AG10803 (cell line): ENCODE results near the gene FYB1.
A peak's percentile ranks its signal among the peaks of the same experiment; 100 is the strongest.

Source experiments
- DNase-seq: peaks from one replicate; pipeline ENCODE4 v3.0.0; 2010; ENCODE audit warnings: low read depth
- H3K4me3 ChIP-seq: 2 replicates; pipeline ENCODE4 v1.5.1; 2011; ENCODE audit warnings: mild to moderate bottlenecking, low read length, control low read depth
- TF ChIP-seq, protein P1 (sequence below): conservative IDR thresholded peaks from 2 replicates; pipeline ENCODE4 v1.5.1; 2011; ENCODE audit warnings: mild to moderate bottlenecking, low read length, control low read depth, inconsistent platforms

The FYB1 gene

DNA sequence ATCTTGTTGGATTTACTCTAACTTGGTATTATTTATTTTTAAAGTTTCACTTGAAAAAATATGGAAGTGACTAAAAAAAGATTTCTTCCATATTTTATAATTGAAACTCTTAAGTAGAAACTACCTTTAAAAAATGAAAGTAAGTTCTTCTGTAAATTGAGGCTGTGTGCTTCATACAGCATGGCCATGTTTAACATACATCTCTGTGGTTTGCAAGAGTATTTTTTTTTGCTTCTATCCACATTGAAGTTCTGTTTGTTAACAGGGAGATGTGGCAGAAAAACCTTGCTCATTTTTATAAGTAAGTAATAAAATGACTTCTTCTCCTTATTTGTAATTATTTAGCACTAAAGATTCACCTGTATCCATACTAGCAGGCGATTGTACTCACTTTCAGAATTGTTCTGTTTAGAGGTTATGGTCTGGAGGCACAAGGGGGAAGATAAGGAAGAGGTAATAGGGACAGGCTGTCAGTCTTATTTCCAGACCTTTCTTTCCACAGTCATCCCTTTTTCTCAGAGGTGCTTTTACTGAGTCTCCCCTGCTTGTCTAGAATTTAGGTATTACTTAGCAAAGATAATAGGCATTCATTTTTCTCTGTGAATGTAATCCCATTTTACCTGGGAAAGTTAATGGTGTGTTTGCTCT is 16.0 kb downstream of the FYB1 start:
- TF ChIP-seq, protein P1, sequence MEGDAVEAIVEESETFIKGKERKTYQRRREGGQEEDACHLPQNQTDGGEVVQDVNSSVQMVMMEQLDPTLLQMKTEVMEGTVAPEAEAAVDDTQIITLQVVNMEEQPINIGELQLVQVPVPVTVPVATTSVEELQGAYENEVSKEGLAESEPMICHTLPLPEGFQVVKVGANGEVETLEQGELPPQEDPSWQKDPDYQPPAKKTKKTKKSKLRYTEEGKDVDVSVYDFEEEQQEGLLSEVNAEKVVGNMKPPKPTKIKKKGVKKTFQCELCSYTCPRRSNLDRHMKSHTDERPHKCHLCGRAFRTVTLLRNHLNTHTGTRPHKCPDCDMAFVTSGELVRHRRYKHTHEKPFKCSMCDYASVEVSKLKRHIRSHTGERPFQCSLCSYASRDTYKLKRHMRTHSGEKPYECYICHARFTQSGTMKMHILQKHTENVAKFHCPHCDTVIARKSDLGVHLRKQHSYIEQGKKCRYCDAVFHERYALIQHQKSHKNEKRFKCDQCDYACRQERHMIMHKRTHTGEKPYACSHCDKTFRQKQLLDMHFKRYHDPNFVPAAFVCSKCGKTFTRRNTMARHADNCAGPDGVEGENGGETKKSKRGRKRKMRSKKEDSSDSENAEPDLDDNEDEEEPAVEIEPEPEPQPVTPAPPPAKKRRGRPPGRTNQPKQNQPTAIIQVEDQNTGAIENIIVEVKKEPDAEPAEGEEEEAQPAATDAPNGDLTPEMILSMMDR, result no peak
- H3K4me3 ChIP-seq, result no peak overlapping the region
- DNase-seq, result no peak

GRCh38 chr5:39202597-39203274 is 16.6 kb downstream of the FYB1 start:
- H3K4me3 ChIP-seq, result no peak overlapping the region
- TF ChIP-seq, protein P1, result no peak
- DNase-seq, result no peak

DNA sequence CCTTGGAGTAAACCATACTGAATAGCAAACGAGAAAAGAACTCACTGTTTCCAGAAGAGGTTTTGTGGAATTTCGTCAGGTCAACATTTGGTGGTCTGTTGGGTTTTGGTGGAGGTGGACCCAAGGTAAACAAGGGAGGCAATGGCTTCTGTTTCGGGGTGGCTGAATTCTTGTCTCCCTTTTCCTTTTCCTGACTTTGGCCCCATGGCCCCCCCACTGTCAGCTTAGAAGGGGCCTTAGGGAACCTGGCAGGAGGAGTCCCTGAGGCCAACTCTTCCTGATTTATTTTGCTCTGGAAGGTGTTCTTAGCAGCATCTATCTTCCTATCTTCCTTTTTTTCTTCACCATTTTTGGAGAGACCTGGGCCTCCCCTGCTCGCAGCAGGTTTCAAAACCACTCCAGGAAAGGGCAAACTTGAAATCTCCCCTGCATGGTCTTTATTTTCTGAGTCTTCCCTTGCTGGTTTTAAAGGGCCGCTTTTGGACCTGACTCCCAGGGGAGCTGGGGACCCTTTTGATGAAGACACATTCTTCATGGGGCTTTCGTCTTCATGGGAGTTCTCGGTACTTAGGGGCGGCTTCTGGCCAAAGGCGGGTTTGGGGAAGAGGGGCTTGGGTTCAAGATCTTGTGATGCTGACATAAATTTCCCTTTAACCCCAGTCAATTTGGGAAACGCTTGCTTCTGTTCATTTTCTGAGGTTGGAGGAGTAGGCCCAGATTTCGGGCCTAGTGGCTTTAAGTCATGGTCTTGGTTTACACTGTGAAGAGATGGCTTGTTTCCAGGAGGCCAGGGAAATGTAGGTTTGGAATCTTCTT is 17.4 kb downstream of the FYB1 start:
- DNase-seq, result no peak
- H3K4me3 ChIP-seq, result no peak overlapping the region
- TF ChIP-seq, protein P1, result no peak

DNA sequence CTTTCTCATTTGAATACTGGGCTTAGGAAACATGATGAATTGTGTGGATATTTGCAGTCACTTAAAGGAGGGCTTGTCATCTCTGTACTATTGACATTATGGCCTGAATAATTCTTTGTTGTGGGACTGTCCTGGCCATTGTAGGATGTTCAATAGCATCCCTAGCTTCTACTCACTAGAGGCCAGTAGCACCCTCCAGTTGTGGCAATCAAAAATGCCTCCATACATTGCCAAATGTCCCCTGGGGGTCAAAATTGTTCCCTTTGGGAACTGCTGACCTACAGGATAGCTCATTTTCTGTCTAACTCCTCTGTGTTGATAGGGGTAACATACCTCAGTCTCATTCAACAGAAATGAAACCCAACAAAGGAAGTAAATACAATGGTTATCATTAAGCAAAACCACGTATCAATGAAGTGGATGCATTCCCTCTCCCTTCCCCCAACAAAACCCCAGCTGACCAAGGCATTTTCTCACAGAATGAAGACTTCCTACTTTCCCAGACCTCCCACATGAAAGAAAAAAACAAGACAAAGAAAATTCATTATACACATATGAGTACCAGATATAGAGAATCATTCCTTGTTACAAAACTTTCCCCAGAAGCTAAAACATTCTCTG is 18.1 kb downstream of the FYB1 start:
- TF ChIP-seq, protein P1, result peak; percentile 11; the same call in 1 of the 2 replicates
- H3K4me3 ChIP-seq, result no peak overlapping the region
- no peak for DNase-seq

DNA sequence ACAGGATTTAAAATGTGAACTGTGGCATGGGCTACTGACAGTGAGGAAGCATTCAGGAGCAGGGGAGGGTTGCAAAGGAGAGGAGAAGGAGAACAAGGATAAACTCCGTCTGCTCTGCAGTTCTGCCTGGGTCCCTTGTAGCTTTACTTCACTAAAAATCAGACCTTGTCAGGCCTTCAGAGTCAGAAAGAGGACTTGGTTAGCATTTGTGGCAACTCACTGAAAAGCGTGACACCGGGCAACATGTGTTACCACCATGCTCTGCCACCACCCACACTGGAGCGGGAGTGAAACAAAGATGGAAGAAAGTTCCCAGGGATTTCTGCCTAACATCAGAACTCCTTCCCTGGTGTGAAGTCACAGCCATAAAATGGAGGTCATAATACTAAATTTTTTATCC is 19.3 kb downstream of the FYB1 start:
- DNase-seq, result no peak
- TF ChIP-seq, protein P1, result no peak
- H3K4me3 ChIP-seq, result no peak overlapping the region

GRCh38 chr5:39199335-39199734 is 20.0 kb downstream of the FYB1 start:
- H3K4me3 ChIP-seq, result no peak overlapping the region
- DNase-seq, result peak; percentile 14
- TF ChIP-seq, protein P1, result no peak
